HG03060 (cell line): ENCODE measurements around the gene TSTD2.
"Not testable (repeated sequence)": the region's sequence is repeated elsewhere in the genome, so short reads cannot be mapped to it uniquely, and the experiment has no call there.

ENCODE experiments used
- ATAC-seq: cut with Tn5 transposase; IDR thresholded peaks from one replicate; pipeline ENCODE4 v1.9.1; 2021; ENCODE audit warnings: low read depth, moderate number of reproducible peaks; ENCODE audit not compliant: unreplicated experiment

The TSTD2 gene

DNA sequence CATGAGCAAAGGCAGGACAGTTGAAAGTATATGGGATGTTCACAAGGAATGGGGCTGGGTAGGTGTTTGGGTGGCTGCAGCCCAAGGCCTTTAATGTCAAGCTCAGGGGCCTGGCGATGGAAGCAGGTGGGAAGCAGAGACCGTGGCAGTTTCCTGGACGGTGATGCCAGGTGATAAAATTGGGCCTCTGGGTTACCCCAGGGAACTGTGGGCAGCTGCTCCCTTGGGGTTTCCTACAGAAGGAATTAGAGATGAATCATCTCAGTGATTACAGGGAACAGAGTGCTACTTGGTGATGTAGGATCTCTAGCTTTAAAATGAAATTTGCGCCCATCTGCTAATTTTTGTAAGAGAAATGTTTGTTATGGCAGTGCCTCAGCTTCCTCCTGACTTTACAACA lies 39.2 kb downstream of the TSTD2 start:
- no peak for ATAC-seq

DNA sequence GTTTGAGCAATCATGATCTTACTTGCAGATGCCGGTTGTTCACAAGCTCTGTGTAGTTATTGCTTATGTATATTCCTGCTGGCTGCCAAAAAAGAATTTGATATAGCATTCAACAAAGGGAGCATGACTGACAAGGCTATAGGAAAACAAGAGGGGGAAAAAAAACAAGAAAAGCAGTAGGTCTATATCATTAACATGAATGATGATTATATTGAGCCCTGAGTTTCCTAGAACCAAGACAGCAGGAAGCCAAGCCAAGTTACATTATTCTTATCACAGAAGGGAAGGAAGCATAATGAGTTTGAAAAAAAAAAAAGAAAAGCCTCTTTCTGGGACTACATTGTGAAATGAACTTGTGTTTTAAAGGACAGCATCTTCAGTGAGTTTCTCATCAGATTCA lies 41.0 kb downstream of the TSTD2 start:
- no peak for ATAC-seq

DNA sequence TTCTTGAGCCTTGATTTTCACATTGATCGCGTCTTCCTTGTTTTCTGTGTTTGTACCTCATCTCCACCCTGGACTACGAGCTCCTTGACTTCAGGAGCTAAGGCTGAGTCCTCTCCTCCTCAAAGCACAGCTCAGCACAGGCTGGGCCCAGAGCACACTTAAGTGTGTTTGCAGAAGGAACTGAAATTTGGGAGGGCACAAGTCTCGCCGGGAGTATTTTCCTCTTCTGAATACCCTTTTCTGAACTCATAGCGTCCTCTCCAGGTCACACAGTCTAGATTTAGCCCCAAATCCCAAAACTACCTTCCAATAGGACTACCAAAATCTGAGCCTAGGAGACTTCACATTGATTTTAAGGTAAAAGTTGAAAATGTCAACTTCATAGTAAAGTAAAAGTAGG lies 41.6 kb downstream of the TSTD2 start:
- no peak for ATAC-seq

DNA sequence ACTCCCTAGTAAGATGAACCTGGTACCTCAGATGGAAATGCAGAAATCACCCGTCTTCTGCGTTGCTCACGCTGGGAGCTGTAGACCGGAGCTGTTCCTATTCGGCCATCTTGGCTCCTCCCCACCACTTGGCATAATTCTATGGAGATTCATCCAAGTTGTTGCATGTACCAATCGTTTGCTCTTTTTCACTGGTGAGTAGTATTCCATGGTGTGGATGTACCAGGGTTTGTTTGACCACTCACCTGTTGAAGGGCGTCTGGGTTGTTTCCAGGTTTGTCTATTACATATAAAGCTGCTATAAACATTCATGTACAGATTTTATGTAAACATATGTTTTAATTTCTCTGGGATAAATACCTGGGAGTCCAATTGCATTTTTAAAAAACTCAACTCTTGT lies 46.3 kb downstream of the TSTD2 start:
- ATAC-seq, result not testable (repeated sequence)

DNA sequence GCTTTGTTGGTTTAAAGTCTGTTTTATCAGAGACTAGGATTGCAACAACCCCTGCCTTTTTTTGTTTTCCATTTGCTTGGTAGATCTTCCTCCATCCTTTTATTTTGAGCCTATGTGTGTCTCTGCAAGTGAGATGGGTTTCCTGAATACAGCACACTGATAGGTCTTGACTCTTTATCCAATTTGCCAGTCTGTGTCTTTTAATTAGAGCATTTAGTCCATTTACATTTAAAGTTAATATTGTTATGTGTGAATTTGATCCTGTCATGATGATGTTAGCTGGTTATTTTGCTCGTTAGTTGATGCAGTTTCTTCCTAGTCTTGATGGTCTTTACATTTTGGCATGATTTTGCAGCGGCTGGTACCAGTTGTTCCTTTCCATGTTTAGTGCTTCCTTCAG lies 48.4 kb downstream of the TSTD2 start:
- not testable (repeated sequence) for ATAC-seq

DNA sequence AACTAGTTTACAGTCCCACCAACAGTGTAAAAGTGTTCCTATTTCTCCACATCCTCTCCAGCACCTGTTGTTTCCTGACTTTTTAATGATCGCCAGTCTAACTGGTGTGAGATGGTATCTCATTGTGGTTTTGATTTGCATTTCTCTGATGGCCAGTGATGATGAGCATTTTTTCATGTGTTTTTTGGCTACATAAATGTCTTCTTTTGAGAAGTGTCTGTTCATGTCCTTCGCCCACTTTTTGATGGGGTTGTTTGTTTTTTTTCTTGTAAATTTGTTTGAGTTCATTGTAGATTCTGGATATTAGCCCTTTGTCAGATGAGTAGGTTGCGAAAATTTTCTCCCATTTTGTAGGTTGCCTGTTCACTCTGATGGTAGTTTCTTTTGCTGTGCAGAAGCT lies 51.6 kb downstream of the TSTD2 start:
- ATAC-seq, result not testable (repeated sequence)

DNA sequence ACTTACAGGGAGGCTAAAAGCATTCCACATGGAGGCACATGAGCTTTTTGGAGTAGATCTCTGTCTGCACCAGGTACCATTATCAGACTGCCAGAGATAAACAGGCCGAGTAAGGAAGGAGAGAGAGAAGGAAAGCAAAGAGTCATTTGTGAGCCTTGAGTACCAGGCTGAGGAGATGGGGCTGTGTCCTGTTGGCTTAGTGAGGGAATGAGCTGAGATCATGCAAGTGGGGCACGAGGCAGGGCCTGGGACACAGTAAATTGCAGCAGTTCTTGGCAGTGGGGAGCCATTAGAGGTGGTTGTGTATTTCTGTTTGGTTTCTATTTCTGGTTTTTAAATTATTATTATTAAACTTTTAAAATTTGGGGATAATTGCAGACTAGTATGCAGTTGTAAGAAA lies 53.3 kb downstream of the TSTD2 start:
- ATAC-seq, result no peak

DNA sequence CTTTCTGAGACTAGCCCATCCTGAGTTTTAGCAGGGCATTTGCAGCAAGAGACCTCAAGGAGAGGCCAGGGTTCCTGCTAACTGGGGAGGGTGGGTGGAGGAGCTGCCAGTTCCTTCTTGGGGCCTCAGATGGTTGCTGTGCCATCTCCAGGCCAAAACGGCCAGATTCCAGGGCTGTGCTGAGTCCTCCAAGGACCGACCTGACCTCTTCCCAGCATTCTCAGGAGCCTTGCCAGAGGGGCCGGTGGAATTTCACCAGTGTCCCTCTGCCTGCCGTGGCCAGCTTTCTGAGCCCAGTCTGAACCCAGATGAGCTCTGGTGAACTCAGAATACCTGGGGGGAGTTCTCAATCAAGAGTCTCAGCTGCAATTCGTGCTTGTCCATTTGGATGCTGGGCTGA lies 54.3 kb downstream of the TSTD2 start:
- no peak for ATAC-seq

DNA sequence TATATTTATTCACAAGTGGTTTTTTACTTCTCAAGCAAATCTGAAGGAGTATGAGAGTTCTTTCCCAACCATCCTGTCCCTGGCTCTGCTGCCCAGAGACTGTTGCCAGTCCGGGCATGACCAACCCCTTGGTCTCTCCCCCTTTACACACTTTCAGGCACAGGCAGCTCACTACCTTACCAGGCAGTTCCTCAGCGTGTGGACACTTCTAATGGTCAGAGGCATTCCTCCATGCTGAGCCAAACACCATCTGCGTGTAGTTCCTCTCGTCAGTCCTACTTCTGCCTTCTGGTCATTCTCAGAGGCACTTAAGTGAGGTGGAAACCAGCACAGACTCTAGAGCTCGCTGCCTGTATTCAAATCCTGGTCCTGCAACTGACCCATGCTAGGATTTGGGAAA lies 56.1 kb downstream of the TSTD2 start:
- ATAC-seq, result no peak

DNA sequence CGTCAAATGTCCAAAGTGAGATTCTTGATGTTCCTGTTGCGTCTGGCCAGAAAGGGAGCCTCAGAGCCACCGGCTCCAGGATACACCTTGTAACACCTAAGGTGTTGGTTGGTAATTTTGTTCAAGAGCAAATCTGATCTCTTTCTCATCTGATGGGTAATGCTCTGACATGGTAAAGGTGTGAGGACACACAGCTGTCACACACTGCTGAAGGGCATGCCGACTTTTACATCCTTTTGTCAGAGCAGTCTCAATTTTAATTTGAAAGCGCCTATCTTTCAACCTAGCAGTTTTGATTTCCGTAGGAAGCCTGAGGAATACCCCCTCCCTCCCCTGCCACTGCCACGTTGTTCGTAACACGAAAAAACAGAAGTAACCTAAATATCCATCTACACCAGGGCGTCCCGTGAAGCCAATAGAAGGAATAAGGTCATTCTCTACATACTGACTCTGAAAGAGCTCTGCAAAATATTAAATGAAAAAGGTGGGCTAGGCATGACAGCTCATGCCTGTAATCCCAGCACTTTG lies 57.4 kb downstream of the TSTD2 start:
- ATAC-seq, result no peak

DNA sequence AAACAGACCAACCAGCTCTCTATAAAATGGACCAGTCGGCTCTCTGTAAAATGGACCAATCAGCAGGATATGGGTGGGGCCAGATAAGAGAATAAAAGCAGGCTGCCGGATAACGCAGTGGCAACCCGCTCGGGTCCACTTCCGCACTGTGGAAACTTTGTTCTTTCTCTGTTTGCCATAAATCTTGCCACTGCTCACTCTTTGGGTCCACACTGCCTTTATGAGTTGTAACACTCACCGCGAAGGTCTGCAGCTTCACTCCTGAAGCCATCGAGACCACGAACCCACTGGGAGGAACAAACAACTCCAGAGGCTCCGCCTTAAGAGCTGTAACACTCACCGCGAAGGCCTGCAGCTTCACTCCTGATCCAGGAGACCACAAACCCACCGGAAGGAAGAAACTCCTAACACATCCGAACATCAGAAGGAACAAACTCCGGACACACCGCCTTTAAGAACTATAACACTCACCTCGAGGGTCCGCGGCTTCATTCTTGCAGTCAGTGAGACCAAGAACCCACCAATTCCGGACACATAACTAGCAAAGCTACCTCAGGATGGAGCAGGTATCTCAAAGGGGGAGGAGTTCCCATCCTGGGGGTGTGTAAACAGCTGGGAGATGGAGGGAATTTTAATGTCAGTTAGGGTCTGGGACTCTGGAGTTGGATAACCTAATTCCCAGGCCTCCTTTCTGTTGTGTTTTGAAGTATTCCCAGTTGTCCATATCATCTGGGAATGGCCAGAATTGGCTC lies 58.1 kb downstream of the TSTD2 start:
- ATAC-seq, result not testable (repeated sequence)

DNA sequence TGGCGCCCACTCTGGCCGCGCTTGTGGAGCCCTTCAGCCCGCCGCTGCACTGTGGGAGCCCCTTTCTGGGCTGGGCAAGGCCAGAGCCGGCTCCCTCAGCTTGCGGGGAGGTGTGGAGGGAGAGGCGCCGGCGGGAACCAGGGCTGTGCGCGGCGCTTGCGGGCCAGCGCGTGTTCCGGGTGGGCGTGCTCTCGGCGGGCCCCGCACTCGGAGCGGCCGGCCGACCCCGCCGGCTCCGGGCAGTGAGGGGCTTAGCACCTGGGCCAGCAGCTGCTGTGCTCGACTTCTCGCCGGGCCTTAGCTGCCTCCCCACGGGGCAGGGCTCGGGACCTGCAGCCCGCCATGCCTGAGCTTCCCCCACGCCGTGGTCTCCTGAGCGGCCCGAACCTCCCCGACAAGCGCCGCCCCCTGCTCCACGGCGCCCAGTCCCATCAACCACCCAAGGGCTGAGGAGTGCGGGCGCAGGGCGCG lies 59.0 kb downstream of the TSTD2 start:
- ATAC-seq, result not testable (repeated sequence)

DNA sequence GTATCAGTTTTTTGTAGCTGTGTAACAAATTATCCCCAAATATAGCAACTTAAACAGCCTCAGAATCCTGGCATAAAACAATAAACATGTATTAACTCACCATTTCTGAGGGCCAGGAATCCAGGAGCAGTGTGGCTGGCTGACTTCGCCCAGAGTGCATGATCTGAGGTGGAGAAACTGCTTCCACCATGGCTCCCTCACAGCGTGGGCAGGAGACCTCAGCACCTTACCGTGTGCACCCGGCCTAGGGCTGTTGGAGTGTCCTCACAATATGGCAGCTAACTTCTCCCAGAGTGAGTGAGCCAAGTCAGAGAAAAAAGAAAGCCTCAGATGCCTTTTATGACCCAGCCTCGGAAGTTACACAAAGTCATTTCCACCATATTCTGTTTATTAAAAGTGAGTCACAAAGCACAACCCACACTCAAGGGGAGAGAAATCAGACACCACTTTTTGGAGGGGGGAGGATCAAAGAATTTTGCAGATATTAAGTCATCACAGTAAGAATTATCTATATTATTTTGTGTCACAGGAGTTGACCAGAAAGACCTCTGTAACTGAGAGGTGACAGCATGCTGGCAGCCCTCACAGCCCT lies 59.6 kb downstream of the TSTD2 start:
- no peak for ATAC-seq

DNA sequence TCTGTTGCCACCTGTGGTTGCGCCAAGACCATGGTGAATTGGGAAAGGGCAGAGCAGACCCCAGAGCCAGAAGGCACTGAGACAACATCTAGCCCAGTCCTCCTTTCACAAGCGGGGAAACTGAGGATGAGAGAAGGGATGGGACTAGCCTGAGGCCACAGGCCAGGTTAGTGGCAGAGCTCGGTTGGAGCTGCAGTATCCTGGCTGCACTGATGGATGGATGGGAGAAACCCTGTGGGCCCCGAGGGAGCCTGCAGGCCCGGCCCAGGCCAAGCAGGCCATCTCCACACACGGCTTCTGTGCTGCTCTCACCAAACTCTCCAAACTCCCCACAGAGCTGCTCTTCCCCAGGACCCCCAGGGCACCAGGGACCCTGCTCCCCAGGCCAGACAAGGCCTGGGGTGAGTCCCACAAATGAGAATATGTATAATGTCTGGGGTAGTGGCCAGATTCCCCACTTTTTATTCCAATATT lies 60.2 kb downstream of the TSTD2 start:
- ATAC-seq, result no peak

DNA sequence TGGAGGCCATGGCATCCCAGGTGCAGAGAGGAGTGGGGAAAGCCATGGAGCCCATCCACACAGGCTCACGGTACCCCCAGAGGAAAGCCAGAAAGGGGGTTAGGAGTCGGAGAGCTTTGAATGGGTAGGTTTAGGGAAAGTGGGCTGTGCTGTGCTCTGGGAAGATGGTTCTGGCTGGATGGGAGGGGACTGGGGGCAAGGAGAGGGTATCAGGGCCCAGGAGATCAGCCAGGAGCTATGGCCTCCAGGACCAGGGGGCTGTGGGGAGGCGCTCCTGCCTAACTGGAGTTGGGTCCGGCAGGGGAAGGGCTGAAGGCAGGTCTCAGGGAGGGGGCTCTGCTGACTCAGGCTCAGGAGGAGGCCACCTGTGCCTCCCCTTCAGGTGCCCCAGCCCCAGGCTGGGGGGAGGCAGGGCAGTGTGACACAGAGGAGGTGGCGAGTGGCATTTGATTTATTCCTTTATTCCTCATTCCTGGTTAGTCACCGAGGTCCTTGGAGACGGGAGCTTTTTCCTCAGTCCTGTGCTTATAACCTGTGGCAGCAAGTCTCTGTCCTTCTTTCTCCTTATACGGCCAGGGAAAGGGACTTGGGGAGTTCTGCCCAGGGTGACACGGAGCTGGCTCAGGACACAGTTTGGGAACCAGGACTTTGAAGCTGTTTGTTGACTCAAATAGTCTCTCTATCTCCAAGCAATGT lies 60.8 kb downstream of the TSTD2 start:
- ATAC-seq, result no peak

DNA sequence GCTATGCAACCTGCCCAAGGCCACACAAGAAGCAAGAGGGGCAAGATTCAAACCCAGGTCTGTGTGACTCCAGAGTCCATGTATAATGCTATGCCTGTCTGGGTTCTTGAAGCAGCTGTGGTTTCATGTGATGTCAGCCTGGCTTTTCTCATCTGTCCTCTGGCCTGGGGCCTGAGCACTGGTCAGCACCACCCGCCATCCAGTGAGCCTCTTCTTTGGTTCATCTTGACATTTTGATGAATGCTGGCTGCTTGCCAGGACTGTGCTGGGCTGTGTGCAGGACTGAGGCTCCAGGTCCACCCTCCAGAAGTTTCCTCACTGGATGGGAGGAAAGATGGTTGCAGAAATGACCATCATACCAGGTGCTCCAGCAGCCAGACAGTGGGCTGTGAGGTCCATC lies 61.5 kb downstream of the TSTD2 start:
- ATAC-seq, result no peak

DNA sequence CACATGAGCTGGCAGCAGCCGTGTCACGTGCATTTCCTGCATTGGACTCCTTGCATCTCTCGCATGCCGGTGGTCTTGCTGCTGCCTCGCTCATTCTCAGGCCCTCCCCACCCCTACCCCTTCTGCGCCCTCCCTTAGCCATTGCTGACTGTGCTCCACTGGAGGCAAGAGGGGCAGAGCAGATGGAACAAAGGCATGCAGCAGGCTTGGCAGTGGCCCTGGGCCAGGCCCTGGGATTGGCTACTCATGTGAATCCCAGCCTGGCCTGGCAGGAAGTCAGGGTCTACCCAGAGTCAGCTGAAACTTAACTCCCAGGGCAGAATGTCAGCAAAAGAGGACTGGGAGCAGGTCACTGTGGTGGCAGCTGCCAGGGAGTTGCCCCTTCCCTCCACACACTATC lies 62.3 kb downstream of the TSTD2 start:
- ATAC-seq, result no peak

DNA sequence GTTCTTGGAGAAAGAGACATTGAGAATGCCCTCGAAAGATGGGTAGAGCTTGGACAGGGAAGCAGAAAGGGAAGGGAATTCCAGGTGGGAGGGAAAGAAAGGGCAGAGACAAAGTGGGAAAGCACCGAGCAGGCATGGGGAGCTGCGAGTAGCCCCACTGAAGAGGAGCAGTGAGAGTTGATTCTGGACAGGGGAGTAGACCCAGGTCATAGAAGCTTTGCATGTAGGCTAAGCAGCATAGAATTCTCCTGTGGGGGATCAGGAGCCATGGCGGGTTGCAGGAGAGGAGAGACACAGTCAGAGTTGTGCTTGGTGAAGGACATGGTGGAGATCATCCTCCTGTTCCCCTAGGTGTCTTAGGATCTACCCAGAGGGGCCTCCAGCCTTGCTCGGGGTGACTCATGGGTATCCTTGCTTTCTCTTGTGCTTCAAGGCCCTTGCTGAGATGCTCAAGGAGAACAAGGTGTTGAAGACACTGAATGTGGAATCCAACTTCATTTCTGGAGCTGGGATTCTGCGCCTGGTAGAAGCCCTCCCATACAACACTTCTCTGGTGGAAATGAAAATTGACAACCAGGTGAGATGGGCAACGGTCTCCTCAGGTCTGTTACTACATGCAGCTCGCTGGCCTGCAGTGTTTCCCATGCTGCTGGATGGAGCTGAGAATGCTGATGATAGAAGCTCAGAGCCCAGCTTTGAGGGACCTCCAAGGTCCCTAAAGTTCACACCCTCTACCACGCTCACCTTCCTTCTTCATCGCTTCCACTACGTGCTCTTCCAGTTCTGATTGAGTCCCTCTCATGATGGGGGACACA lies 64.5 kb downstream of the TSTD2 start:
- no peak for ATAC-seq

DNA sequence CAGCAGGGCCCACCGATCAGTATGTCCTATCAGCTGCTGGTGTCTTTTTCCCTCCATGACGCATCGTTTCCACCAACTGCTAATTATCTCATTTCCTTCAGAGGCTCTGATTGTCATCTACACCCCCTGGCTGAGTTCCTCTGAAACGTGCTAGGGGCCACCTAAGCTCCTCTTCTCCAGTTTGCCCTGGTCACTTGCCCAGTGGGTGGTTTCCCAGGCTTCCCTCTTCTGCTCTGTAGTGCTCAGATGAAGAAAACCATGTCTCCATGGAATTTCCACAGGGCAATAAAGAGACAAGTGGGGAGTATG lies 65.3 kb downstream of the TSTD2 start:
- ATAC-seq, result no peak

DNA sequence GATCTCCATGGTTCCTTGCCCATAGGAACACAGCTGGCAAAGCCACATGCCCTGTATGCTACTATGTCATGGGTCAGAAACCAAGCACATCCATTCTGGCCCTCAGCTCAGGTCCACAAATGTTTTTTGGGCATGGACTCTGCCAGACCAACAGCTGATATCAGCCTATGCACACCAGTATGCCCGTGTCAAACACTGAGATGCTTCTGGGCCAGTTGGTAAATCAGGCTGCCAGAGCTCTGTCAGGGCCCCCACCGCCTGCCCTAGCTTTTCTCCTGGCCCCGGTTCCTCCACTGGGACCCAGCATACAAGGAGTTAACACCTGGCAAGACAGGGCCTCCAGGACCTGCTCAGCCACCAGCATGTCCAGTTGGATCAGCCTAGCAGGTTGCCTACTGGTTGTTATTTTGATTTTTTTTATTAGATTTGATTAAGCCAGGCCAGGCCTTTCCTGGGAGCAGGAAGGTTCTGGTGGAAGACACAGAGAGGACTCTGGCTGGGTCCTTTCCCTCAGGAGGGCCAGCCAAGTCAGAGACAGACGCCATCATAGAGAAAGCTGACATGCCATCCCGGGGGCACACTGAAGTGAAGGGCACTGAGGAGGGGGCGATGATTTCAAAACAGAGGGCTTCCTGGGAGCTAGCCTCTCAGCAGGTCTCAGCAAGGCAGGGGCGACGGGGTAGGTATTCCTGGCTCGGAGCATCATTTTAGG lies 65.8 kb downstream of the TSTD2 start:
- ATAC-seq, result no peak
